Adrenal gland (tissue), 5 donors: Measurements from ENCODE around the gene SCN3A.

Experiments
- CTCF ChIP-seq, 6 experiments: fragments of 450-650 bp in 4 of 6; fragments of 200-600 bp in 2 of 6; sonication (generic) in 1 of 6; IDR thresholded peaks; 1 replicate in 5 of 6; 2 replicates in 1 of 6; pipeline versions ENCODE4 v1.5.1 to v1.8.0; 2016 to 2021; ENCODE audit warnings: antibody characterized with exemption in 6 of 6, mild to moderate bottlenecking in 2 of 6, moderate library complexity in 1 of 6
- POLR2A ChIP-seq, 2 donors: fragments of 450-650 bp; IDR thresholded peaks; one replicate each; pipeline ENCODE4 v1.6.1; 2017; ENCODE audit warnings: antibody characterized with exemption in 2 of 2, mild to moderate bottlenecking in 2 of 2, moderate library complexity in 1 of 2
- donor health status: DM: no; HTN: no; CAD: no.

- no peak for TF ChIP-seq CTCF (IDR thresholded peaks at IDR 0.05)
- TF ChIP-seq POLR2A (IDR thresholded peaks at IDR 0.05): no peak
These were observed 124.9 kb downstream of the SCN3A start for GRCh38 chr2:165078913-165079312.
